GM12801 (cell line): ENCODE data around the gene TSPEAR.

ENCODE experiments used
- TF ChIP-seq, protein P1 (sequence below): IDR thresholded peaks from one replicate; pipeline ENCODE4 v1.5.1; 2011; ENCODE audit warnings: control low read depth; ENCODE audit not compliant: insufficient read length; ENCODE audit errors: extremely low read depth

TSPEAR gene

DNA sequence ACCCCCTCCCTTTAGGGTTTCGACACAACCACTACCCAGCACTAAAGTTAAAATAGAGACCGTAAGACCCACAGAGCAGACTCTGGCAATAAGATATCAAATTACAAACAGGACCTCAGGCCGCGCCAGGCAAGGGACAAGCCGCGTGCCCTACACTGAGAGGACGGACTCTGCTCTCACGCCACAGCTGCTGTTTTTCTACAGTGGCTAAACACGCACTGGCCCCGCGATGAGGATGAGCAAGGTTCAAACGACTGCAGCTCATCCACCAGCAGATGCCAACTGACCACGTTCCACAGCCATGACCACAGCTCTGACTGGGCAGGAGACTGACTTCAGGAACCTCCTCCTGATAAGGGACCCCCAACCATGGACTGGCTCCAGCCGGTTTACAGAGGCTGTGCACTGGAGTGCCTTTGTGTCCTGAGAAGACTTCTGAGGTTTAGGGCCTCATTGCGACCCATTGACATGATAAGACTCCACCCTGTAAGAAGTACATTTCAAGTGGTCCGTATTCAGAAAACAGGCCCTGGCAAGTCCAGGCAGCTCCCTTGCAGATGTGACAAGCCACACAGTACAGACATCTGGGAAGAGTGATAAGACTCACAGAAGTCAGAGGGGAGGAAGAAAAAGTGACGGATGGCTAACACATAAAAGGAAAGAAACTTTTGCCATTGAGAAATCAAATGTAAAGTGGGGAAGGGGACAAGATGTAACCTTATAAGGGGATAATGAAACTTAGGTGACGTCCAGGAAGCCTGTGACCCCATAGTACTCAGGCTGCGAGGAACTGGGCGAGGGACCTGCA is 117.6 kb downstream of the TSPEAR start:
- TF ChIP-seq, protein P1, sequence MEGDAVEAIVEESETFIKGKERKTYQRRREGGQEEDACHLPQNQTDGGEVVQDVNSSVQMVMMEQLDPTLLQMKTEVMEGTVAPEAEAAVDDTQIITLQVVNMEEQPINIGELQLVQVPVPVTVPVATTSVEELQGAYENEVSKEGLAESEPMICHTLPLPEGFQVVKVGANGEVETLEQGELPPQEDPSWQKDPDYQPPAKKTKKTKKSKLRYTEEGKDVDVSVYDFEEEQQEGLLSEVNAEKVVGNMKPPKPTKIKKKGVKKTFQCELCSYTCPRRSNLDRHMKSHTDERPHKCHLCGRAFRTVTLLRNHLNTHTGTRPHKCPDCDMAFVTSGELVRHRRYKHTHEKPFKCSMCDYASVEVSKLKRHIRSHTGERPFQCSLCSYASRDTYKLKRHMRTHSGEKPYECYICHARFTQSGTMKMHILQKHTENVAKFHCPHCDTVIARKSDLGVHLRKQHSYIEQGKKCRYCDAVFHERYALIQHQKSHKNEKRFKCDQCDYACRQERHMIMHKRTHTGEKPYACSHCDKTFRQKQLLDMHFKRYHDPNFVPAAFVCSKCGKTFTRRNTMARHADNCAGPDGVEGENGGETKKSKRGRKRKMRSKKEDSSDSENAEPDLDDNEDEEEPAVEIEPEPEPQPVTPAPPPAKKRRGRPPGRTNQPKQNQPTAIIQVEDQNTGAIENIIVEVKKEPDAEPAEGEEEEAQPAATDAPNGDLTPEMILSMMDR: no peak

DNA sequence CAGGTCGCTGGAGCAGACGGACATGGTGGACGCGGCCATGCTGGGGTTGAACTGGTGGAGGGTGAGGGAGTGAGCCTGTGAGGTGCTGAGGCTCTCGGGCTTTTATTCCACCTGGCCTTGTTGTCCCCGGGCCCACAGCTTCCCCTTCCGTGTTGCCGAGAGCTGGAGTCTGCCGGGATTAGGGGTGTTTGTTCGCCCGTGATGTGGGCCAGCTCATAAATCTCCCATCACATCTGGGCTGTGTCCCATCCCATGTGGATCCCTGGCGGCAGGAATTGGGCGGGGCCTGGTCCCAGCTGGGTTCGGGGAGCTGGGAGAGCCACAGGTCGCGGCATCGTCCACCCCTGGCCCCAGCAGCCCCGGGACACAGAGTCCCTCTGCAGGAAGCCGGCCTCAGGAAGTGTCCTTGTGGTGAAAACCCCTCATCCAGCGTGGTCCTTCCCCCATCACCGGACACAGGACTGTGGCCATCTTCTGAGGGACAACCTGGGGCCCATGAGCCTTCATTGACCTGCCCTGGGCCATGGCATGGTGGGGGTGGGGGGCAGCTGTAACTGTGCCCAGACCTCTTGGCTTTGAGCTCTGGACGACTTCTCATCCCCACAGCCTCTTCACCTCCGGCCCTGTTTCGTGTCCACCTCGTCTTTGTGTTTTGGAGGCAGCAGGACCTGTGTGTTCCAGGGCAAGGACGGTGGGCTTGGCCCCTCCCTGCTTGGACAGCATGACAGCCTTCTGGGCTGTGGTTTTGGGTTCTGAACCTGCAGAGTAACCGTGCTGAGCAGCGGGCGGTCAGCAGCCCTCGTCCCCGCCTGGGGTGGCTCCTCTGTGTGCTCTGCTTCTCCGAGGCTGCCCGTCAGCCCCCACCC is 118.7 kb downstream of the TSPEAR start, which contains the start of gene KRTAP10-6:
Gene KRTAP10-6, minus strand, starts transcription at position 60 of the 866 bp plus-strand sequence. Its CDS starts 21 bp downstream, at position 39.
- TF ChIP-seq, protein P1: no peak

DNA sequence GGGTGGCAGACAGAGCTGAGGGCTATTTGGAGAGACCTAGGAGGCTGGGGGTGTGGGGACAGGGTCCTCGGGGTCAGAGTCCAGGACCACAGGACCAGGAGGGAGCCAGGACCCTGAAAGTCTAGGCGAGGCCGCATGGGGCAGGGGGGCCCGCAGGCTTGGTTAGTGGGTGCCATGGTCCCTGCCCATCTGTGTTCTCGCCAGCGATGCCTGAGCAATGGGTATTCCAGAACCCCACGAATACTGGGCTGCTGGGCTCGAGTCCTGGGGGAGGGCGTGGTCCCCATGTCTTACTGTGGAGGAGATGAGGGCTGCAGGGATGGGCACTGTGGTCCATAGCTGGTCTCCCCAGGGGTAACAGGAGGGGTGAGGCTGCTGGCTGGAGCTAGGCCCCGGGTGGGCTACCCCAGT is 121.1 kb downstream of the TSPEAR start:
- TF ChIP-seq, protein P1: no peak

DNA sequence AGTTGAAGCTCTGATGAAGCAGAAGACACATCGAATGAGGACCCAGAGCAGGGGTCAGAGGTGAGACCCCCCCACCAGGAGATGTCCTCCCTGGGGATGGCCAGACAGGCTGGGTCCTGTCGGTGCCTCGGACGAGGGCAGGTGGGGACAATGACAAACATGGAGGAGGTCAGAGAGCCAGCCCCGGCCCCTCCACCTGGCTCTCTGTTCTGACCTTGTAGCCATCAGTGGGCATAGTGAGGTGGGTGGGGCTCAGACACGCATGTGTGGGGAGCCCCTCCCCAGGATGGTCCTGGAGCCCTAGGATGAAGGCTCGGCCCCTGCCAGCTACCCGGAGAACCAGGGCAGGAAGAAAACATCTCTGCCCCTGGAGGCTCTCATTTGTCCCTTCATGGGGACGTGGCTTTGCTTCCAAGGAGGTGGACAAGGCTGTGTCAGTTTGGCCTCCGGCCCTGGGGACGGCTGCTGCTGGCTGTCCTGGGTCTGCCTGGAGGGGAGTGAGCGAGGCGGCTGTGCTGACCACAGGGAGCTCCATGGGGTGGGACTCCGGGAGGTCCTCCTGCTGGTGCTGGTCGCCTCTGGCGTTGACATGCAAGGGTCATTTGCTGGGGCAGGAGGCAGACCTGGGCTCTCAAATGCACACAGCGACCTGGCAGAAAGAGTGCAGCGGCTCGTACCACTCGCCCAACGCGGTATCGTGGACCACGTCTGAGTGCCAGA is 121.6 kb downstream of the TSPEAR start:
- TF ChIP-seq, protein P1: no peak

DNA sequence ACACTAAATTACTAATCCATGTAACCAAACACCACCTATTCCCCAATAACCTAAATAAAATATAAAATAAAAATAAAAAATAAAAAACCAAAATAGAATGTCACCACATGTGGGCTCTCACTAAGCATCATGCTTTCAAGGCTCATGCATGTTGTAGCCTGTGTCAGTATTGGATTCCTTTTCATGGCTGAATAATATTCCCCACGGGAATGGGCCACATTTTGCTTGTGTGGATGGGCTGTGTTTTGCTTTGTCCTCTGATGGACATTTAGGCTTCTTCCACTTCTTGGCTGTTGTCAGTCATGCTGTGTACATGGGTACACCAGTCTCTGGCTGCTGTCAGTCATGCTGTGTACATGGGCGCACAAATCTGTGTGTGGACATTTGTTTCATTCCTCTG is 122.3 kb downstream of the TSPEAR start:
- TF ChIP-seq, protein P1: no peak

DNA sequence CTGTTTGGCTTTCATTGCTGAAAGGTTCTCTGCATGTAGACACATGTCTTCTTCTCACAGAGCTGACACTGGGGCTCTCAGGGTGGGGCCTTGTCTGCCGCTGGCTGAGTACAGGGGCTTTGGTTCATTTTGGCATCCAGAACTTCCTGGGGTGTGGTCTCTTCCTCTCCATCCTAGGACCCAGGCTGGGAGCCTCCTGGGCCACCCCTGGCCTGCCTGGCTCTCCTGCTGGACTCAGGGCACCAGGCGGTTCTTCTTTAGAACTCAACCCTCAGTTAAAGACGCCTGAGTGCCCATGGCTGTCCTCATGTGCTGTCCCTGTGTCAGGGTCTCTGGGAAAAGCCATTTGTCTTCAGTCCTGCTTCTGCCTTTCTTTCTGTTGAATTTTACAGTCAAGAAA is 125.5 kb downstream of the TSPEAR start:
- TF ChIP-seq, protein P1: no peak

DNA sequence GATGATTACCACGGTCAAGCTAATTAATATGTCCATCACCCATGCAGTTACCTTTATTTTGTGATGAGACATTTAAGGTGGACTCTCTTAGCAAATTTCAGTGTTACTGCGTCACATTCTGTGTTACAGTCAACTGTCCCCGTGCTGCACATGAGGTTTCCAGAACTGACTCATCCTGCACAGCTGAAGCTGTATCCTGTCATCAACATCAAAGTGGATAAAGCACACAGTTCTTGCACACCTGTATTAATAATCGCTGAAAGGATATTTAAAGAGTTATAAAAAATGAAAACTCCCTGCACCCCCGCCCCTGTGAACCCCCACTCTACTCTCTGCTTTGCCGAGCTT is 127.6 kb downstream of the TSPEAR start:
- TF ChIP-seq, protein P1: no peak
